ENCODE data around the gene BTBD9. TPM values are rescaled to one million over a fixed set of nuclear protein-coding genes. Genes with fewer than 3 reads are reported as not detected.

BTBD9 gene
- total RNA-seq, 4 donors from 2014 or later, result 11.7 to 17.7 (median 14.1) TPM

DNA sequence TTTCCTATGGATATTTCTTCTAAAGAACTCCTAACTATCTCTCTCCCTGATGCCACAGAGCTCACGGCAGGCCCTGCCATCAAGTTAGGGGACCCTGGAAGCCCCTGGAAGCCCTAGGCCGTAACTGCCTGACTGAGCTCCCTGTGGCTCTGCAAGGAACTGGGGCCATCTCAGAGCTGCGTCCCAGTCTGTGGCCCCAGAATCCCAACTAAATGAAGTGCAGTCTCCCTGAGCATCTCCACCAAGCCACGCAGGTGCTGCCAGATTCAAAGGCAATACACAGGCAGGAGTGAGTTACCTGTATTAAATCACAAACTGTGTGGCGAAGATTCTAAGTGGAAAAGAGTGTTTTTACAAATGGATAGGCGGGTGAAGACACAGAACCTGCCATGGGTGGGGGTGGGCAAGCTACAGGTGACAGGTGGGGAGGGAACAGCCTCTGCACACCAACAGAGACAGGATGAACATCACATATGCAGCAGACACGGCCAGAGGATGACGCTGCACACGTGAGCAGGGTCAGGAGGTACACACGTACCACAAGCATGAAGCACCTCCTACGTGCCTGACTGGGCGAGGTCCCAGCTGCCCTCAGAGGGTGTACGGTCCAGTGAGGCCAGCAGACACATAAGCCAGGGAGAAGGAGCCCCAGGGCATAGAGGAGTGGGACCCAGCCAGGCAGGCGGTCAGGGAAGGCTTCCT, 461.7 kb downstream of the BTBD9 start:
- TF ChIP-seq, protein P1, sequence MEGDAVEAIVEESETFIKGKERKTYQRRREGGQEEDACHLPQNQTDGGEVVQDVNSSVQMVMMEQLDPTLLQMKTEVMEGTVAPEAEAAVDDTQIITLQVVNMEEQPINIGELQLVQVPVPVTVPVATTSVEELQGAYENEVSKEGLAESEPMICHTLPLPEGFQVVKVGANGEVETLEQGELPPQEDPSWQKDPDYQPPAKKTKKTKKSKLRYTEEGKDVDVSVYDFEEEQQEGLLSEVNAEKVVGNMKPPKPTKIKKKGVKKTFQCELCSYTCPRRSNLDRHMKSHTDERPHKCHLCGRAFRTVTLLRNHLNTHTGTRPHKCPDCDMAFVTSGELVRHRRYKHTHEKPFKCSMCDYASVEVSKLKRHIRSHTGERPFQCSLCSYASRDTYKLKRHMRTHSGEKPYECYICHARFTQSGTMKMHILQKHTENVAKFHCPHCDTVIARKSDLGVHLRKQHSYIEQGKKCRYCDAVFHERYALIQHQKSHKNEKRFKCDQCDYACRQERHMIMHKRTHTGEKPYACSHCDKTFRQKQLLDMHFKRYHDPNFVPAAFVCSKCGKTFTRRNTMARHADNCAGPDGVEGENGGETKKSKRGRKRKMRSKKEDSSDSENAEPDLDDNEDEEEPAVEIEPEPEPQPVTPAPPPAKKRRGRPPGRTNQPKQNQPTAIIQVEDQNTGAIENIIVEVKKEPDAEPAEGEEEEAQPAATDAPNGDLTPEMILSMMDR (IDR thresholded peaks at IDR 0.05; ENCODE audit: low read depth), result no peak

DNA sequence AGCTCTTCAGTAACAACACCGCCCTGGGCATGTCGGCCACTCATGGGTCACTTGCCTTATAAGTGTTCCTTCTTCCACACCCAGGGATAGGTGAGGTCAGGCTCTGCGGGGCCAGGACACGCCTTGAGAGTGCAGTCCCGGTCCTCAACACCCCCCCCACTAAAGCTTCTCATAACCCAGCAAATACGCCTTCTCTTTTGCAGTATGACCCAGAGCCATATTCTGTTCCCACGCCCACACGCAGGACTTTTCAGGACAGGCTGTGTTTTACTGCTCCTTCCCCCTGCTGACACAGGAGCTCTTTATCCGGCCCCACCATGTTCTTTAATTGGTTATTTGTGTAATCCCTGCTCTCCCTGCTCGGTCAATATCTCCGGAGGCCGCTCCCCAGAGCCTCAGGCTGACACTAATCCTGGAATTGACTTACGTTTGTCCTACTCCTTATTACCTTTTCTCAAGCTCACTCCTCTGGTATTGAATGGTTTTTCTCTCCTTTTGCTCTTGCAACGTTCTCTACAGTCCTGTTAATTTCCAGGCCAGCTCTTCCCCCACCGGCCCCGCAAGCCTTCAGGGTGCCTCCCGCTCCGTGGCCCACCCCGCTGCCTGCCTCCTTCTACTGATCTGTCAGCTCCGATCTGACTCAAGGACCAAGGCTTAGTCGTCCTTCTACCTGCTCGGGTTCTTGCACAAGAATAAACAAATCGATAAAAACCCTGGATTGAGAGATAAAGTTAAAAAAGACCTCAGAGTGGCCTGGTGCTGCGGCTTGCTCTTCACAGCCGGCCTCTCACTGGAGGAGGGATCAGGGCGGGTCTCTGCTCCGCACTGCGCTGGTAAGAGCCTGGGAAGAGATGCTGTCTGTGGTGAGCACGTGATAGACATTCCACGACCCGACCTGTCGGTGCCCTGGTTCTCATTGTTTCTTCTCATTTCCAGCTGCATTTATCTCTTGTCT, 462.7 kb downstream of the BTBD9 start:
- TF ChIP-seq, protein P1 (IDR thresholded peaks at IDR 0.05; ENCODE audit: low read depth), result no peak

DNA sequence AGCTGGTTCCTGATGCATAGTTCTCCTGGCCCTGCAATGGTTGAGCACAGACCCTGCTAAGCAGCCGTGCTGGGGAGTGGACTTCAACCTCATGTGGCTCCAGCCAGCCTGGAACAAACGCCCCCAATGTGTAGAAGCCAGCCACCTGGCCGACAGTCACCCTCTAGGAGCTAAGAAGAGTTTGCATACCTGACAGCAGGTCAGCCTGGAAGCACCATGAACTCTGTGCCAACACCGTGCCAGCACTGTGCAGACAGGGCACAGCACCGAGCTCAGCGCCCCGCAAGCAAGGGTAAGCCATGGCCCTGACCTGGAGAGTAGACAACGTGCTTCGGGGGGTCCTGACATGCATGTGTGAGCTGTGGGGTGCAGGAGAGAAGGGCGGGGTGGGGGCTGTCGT, 463.9 kb downstream of the BTBD9 start:
- TF ChIP-seq, protein P1 (IDR thresholded peaks at IDR 0.05; ENCODE audit: low read depth), result no peak

- TF ChIP-seq, protein P1 (IDR thresholded peaks at IDR 0.05; ENCODE audit: low read depth), result no peak
Measured at GRCh38 chr6:38174806-38175495, 464.8 kb downstream of the BTBD9 start.

DNA sequence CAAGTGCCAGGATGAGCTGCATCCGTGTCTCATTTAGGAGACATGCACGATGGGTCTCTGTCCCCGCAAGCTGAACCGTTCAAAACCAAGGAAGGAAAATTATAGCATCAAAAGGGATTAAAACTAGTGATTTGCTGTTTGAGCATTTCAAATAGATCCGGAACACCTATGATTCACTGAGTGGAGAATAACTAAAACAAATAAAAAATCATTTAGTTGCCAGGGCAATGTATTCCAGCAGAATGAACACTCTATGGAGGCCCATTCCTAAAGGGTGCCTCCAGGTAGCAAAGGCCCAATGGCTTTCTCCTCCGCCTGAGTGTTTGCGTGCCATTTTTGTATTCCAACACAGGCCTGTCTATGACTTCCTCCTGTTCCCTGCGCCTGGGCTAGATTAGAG, 465.4 kb downstream of the BTBD9 start:
- TF ChIP-seq, protein P1 (IDR thresholded peaks at IDR 0.05; ENCODE audit: low read depth), result no peak

DNA sequence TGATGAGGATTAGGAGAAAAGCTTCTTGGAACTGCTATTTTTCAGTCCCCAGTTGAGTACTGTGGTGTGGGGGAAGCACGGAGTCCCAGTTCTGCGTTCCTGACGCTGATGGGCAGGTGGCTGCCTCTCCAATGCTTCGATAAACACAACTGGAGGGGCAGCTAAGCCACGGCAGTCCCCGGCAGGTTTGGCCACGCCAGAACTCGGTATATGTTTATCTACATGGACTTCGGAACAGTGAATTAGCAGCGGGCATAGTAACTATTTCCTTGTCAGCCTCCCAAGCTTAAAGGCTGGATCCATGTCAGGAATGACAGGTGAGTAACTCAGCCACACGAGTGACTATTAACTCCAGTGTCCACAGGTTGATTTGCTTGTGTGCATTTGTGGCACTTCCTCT, 465.8 kb downstream of the BTBD9 start:
- TF ChIP-seq, protein P1 (IDR thresholded peaks at IDR 0.05; ENCODE audit: low read depth), result no peak
